Tongue (tissue), 2 donors: ENCODE measurements around the gene FLVCR1. TPM values are rescaled to one million over a fixed set of nuclear protein-coding genes. Genes with fewer than 3 reads are reported as not detected.

Experiments used
- DNase-seq: peaks from one replicate; pipeline ENCODE4 v3.0.0-alpha.2; 2015
- total RNA-seq: library from RNA; depleted of rRNA; stranded (reverse); fragments of >200 nt; gene quantifications from one replicate; pipeline ENCODE4 v1.2.3, GENCODE V29; 2014

The FLVCR1 gene
- total RNA-seq, 1 donor from 2014 or later = 12.3 TPM

- peak; percentile 91 for DNase-seq
These were observed 57.4 kb downstream of the FLVCR1 start for GRCh38 chr1:212915245-212916091.

GRCh38 chr1:212916481-212917133 is 58.5 kb downstream of the FLVCR1 start:
- DNase-seq = peak; percentile 63

GRCh38 chr1:212917134-212917485 is 59.0 kb downstream of the FLVCR1 start:
- no peak for DNase-seq

- no peak for DNase-seq
These were observed 59.8 kb downstream of the FLVCR1 start for GRCh38 chr1:212917858-212918257.

GRCh38 chr1:212918824-212919223 is 60.7 kb downstream of the FLVCR1 start:
- no peak for DNase-seq

- no peak for DNase-seq
These were observed 62.2 kb downstream of the FLVCR1 start for GRCh38 chr1:212920246-212920645.

- DNase-seq = no peak
These were observed 62.8 kb downstream of the FLVCR1 start for GRCh38 chr1:212920896-212921295.

- no peak for DNase-seq
These were observed 63.9 kb downstream of the FLVCR1 start for GRCh38 chr1:212922016-212922415.

- no peak for DNase-seq
These were observed 68.3 kb downstream of the FLVCR1 start for GRCh38 chr1:212926372-212926771.

- DNase-seq = peak; percentile 66
These were observed 70.5 kb downstream of the FLVCR1 start for GRCh38 chr1:212928323-212929291.

GRCh38 chr1:212930986-212931678 is 73.1 kb downstream of the FLVCR1 start:
- no peak for DNase-seq

- no peak for DNase-seq
These were observed 75.9 kb downstream of the FLVCR1 start for GRCh38 chr1:212933815-212934471.

- DNase-seq = no peak
These were observed 77.4 kb downstream of the FLVCR1 start for GRCh38 chr1:212935387-212935981.

- DNase-seq = no peak
These were observed 79.0 kb downstream of the FLVCR1 start for GRCh38 chr1:212937034-212937433.

GRCh38 chr1:212938846-212939245 is 80.8 kb downstream of the FLVCR1 start:
- no peak for DNase-seq

GRCh38 chr1:212941452-212941851 is 83.4 kb downstream of the FLVCR1 start:
- DNase-seq = no peak

- DNase-seq = no peak
These were observed 84.8 kb downstream of the FLVCR1 start for GRCh38 chr1:212942679-212943392.

GRCh38 chr1:212943393-212943710 is 85.3 kb downstream of the FLVCR1 start:
- DNase-seq = no peak

- no peak for DNase-seq
These were observed 86.3 kb downstream of the FLVCR1 start for GRCh38 chr1:212944229-212944901.

GRCh38 chr1:212945056-212945455 is 87.0 kb downstream of the FLVCR1 start:
- no peak for DNase-seq
